ENCODE measurements around the gene AHNAK2.

Gene AHNAK2

DNA sequence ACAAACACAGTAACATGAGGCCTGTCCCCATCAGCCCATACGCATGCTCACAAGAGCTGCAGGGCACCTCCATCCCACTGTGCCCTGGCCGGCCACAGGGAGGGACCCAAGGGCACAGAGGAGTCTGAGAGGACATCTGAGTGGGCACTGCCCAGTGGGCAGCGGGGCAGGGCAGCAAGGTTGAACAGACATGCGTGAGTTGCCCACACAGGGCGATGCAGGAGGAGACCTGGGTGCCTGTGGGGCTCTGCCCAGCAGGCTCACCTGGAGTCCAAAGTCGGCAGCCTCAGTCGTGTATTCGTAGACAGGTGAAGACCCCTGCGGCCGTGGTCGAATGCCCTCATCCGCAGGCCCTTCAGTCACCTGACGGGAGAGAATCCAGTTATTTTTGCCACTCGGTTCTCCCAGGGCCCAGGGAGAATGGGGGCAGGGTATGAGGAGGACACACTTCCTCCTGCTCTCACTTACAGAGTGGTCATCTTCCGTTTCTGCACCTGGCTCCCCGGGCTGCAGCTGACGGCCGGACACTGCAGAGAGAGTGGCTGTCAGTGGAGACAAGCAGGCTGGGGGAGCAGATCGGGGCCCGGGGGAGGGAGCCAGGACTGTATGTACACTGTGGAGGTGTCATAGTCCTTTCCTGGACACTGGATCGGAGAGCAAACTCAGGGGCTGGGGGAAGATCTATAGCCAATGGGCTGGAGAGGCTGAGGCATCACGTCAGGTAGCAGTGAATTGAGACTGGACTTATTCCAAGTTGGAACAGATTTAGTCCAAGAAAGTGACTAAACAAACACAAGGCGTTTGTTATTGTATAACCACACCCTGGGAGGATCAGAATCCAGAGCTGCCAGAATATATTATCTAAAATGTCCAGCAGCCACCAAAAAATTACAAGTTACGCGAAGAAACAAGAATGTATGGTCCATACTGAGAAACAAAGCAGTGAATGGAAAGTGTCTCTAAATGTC, 20.7 kb downstream of the AHNAK2 start:
- H3K4me2 ChIP-seq (ENCODE audit: low read length), result no peak overlapping the region
- no peaks in the 10 kb centered on the region for H3K4me1 ChIP-seq (ENCODE audit: insufficient read depth, low read length, severe bottlenecking)
- H3F3A ChIP-seq (ENCODE audit: insufficient read depth, low read length), result no peaks in the 10 kb centered on the region
- no peaks in the 10 kb centered on the region for H3K36me3 ChIP-seq (ENCODE audit: insufficient read depth, low read length)
- no peaks in the 10 kb centered on the region for H3K9me3 ChIP-seq (ENCODE audit: low read length)
- no peaks in the 10 kb centered on the region for H3K79me2 ChIP-seq (ENCODE audit: insufficient read depth, low read length)
- TF ChIP-seq EZH2 (IDR thresholded peaks at IDR 0.05; ENCODE audit: borderline replicate concordance, low read length), result no peak
- TF ChIP-seq, protein P1, sequence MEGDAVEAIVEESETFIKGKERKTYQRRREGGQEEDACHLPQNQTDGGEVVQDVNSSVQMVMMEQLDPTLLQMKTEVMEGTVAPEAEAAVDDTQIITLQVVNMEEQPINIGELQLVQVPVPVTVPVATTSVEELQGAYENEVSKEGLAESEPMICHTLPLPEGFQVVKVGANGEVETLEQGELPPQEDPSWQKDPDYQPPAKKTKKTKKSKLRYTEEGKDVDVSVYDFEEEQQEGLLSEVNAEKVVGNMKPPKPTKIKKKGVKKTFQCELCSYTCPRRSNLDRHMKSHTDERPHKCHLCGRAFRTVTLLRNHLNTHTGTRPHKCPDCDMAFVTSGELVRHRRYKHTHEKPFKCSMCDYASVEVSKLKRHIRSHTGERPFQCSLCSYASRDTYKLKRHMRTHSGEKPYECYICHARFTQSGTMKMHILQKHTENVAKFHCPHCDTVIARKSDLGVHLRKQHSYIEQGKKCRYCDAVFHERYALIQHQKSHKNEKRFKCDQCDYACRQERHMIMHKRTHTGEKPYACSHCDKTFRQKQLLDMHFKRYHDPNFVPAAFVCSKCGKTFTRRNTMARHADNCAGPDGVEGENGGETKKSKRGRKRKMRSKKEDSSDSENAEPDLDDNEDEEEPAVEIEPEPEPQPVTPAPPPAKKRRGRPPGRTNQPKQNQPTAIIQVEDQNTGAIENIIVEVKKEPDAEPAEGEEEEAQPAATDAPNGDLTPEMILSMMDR (IDR thresholded peaks at IDR 0.05; ENCODE audit: low read length), result no peak
- H3K27me3 ChIP-seq (ENCODE audit: insufficient read depth, low read length), result no peaks in the 10 kb centered on the region; the same call in 1 of the 2 replicates
- no peak overlapping the region for H3K4me3 ChIP-seq (ENCODE audit: low read depth, low read length, poor library complexity, severe bottlenecking)
- no peak overlapping the region for H3K27ac ChIP-seq (ENCODE audit: low read depth, low read length, poor library complexity, severe bottlenecking)
- H2AFZ ChIP-seq (ENCODE audit: low read length), result no peak overlapping the region
- H4K20me1 ChIP-seq (ENCODE audit: insufficient read depth, low read length), result no peaks in the 10 kb centered on the region
- no peaks in the 10 kb centered on the region for H3K9me2 ChIP-seq (ENCODE audit: low read depth, low read length)
- H3K9ac ChIP-seq (ENCODE audit: low read length), result no peak overlapping the region

DNA sequence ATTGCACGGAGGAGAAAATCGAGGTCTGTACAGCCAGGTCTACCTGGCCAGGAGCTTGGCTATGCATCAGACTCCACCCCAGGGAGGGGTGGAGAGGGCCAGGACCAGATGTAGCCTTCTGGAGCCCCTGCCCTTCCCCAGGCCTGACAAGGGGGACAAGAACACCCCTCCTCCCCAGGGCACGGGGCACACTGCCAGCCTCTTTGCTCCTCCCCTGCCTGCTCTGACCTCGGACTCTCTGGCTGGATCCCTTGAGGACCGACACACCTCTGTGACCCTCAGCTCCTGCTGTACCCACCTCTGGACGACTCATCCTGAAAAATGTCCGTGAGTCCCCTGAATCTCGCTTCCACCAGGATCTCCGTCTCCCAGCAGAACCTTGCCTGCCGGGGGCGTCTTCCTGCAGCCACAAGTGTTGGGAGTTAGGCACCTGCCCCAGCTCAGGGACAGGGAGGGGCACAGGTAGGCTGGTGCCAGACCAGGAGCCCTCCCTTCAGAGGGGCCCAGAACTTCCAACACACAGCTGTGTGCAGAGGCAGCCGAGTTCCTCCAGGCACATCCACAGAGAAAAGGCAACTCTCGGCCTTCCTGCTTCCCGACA, 21.8 kb downstream of the AHNAK2 start:
- Histone ChIP-seq H3K9me3 (ENCODE audit: low read length) (no peaks in the 10 kb centered on the region), H3K4me3 (ENCODE audit: low read depth, low read length, poor library complexity, severe bottlenecking) (no peak overlapping the region), H3K27ac (ENCODE audit: low read depth, low read length, poor library complexity, severe bottlenecking) (no peak overlapping the region), H3K4me1 (ENCODE audit: insufficient read depth, low read length, severe bottlenecking) (no peaks in the 10 kb centered on the region), H3K9me2 (ENCODE audit: low read depth, low read length) (no peaks in the 10 kb centered on the region), H3F3A (ENCODE audit: insufficient read depth, low read length) (no peaks in the 10 kb centered on the region), H3K9ac (ENCODE audit: low read length) (no peak overlapping the region), H4K20me1 (ENCODE audit: insufficient read depth, low read length) (no peaks in the 10 kb centered on the region), H3K36me3 (ENCODE audit: insufficient read depth, low read length) (no peaks in the 10 kb centered on the region), H3K79me2 (ENCODE audit: insufficient read depth, low read length) (no peaks in the 10 kb centered on the region), H3K4me2 (ENCODE audit: low read length) (no peak overlapping the region), H2AFZ (ENCODE audit: low read length) (no peak overlapping the region), H3K27me3 (ENCODE audit: insufficient read depth, low read length) (no peaks in the 10 kb centered on the region; the same call in 1 of the 2 replicates)
- TF ChIP-seq EZH2 (IDR thresholded peaks at IDR 0.05; ENCODE audit: borderline replicate concordance, low read length), result no peak
- TF ChIP-seq, protein P1 (IDR thresholded peaks at IDR 0.05; ENCODE audit: low read length), result no peak

DNA sequence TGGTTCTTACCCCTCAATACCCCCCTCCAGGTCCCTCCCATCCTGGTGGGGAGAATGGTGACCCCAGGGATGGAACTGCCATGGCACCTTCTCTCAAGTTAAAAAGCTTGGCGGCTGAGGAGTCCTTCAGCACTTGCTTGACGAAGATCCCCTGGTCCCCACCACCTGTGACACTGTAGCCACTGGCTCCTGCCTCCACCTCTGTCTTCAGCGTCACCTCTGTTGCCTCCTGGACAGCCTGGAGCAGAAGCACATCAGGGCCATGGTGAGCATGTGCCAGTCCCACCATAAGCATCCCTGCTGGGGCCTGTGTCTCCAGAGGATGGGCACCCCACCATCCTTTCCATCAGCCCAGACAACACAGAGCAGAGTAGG, 22.8 kb downstream of the AHNAK2 start:
- Histone ChIP-seq H3K9me2 (ENCODE audit: low read depth, low read length) (no peaks in the 10 kb centered on the region), H2AFZ (ENCODE audit: low read length) (no peak overlapping the region), H3K9ac (ENCODE audit: low read length) (no peak overlapping the region), H3K36me3 (ENCODE audit: insufficient read depth, low read length) (no peaks in the 10 kb centered on the region), H3K9me3 (ENCODE audit: low read length) (no peaks in the 10 kb centered on the region), H3K4me3 (ENCODE audit: low read depth, low read length, poor library complexity, severe bottlenecking) (no peak overlapping the region), H3K4me1 (ENCODE audit: insufficient read depth, low read length, severe bottlenecking) (no peaks in the 10 kb centered on the region), H3K27ac (ENCODE audit: low read depth, low read length, poor library complexity, severe bottlenecking) (no peak overlapping the region), H3K4me2 (ENCODE audit: low read length) (no peak overlapping the region), H4K20me1 (ENCODE audit: insufficient read depth, low read length) (no peaks in the 10 kb centered on the region), H3K27me3 (ENCODE audit: insufficient read depth, low read length) (no peaks in the 10 kb centered on the region; the same call in 1 of the 2 replicates), H3K79me2 (ENCODE audit: insufficient read depth, low read length) (no peaks in the 10 kb centered on the region), H3F3A (ENCODE audit: insufficient read depth, low read length) (no peaks in the 10 kb centered on the region)
- TF ChIP-seq, protein P1 (IDR thresholded peaks at IDR 0.05; ENCODE audit: low read length), result no peak
- TF ChIP-seq EZH2 (IDR thresholded peaks at IDR 0.05; ENCODE audit: borderline replicate concordance, low read length), result no peak
